HG03196 (cell line): ENCODE data around the gene P2RY6.

Experiments used
- ATAC-seq: cut with Tn5 transposase; IDR thresholded peaks from one replicate; pipeline ENCODE4 v1.9.1; 2021; ENCODE audit not compliant: unreplicated experiment

P2RY6 gene

GRCh38 chr11:73314117-73314961 lies 42.2 kb downstream of the P2RY6 start:
- ATAC-seq, result no peak

- no peak for ATAC-seq
These were observed 43.3 kb downstream of the P2RY6 start for GRCh38 chr11:73315293-73316020.

GRCh38 chr11:73316422-73316821 lies 44.3 kb downstream of the P2RY6 start:
- no peak for ATAC-seq

- no peak for ATAC-seq
These were observed 45.2 kb downstream of the P2RY6 start for GRCh38 chr11:73317373-73317772.

- ATAC-seq, result no peak
These were observed 45.7 kb downstream of the P2RY6 start for GRCh38 chr11:73317803-73318202.

- no peak for ATAC-seq
These were observed 46.4 kb downstream of the P2RY6 start for GRCh38 chr11:73318501-73319011.

GRCh38 chr11:73320763-73321603 lies 48.8 kb downstream of the P2RY6 start:
- no peak for ATAC-seq

- ATAC-seq, result no peak
These were observed 49.7 kb downstream of the P2RY6 start for GRCh38 chr11:73321604-73322381.

- no peak for ATAC-seq
These were observed 50.5 kb downstream of the P2RY6 start for GRCh38 chr11:73322382-73323306.

GRCh38 chr11:73323464-73323863 lies 51.3 kb downstream of the P2RY6 start:
- ATAC-seq, result no peak

- no peak for ATAC-seq
These were observed 52.0 kb downstream of the P2RY6 start for GRCh38 chr11:73324116-73324515.

- ATAC-seq, result no peak
These were observed 52.5 kb downstream of the P2RY6 start for GRCh38 chr11:73324665-73325035.

- peak; percentile 53 for ATAC-seq
These were observed 53.2 kb downstream of the P2RY6 start for GRCh38 chr11:73325036-73325981.

GRCh38 chr11:73326929-73327811 lies 55.0 kb downstream of the P2RY6 start:
- ATAC-seq, result no peak

- no peak for ATAC-seq
These were observed 55.8 kb downstream of the P2RY6 start for GRCh38 chr11:73327812-73328364.

- no peak for ATAC-seq
These were observed 58.5 kb downstream of the P2RY6 start for GRCh38 chr11:73330569-73331093.
